Activated T-helper 2 cell treated with anti-CD3 and anti-CD28 coated beads, Interferon-gamma antibody, Interleukin-2, Interleukin-4, amounts not matched to agents 10 μg/mL and 5 μg/mL and 100 μg/mL, durations not matched to agents 14 hours and 24 hours and 36 hours (primary cell): ENCODE measurements around the gene EFNA1. TPM values are rescaled to one million over a fixed set of nuclear protein-coding genes. Genes with fewer than 3 reads are reported as not detected.
A peak's percentile ranks its signal among the peaks of the same experiment; 100 is the strongest.
"Not testable (repeated sequence)": the region's sequence is repeated elsewhere in the genome, so short reads cannot be mapped to it uniquely, and the experiment has no call there.

Experiments
- DNase-seq: peaks from one replicate; pipeline ENCODE4 v3.0.0; 2021; ENCODE audit warnings: low spot score
- H3K27ac Mint-ChIP-seq: one replicate; pipeline ENCODE4 v1.8.0; 2021; ENCODE audit warnings: mixed read lengths
- H3K27me3 Mint-ChIP-seq: one replicate; pipeline ENCODE4 v1.8.0; 2021; ENCODE audit warnings: low read depth, mixed read lengths
- H3K36me3 Mint-ChIP-seq: one replicate; pipeline ENCODE4 v1.8.0; 2021; ENCODE audit warnings: low read depth, mixed read lengths
- H3K4me1 Mint-ChIP-seq: one replicate; pipeline ENCODE4 v1.8.0; 2021; ENCODE audit warnings: low read depth, mixed read lengths
- H3K4me3 Mint-ChIP-seq: one replicate; pipeline ENCODE4 v1.8.0; 2021; ENCODE audit warnings: low read depth, mild to moderate bottlenecking, moderate library complexity, mixed read lengths
- H3K9me3 Mint-ChIP-seq: one replicate; pipeline ENCODE4 v1.8.0; 2021; ENCODE audit warnings: mixed read lengths
- intact Hi-C: fragments of 100-400 bp; cut with micrococcal nuclease; formaldehyde crosslinking; loops from one replicate; pipeline ENCODE4 v1.15.1; 2023
- total RNA-seq: library from RNA; stranded (reverse); gene quantifications from 2 replicates; pipeline ENCODE4 v1.2.3, GENCODE V29; 2022

EFNA1 gene
- total RNA-seq, 1 donor from 2014 or later = 0.39 TPM

GRCh38 chr1:155158991-155159390 is 31.3 kb downstream of the EFNA1 start:
- H3K27me3 Mint-ChIP-seq = peaks cover 11% of the 10 kb centered on the region
- H3K9me3 Mint-ChIP-seq = no peaks in the 10 kb centered on the region
- H3K36me3 Mint-ChIP-seq = no peaks in the 10 kb centered on the region
- H3K4me3 Mint-ChIP-seq = no peak overlapping the region
- intact Hi-C loops = no loop called here
- DNase-seq = no peak
- H3K27ac Mint-ChIP-seq = no peak overlapping the region
- no peaks in the 10 kb centered on the region for H3K4me1 Mint-ChIP-seq

- Mint-ChIP-seq H3K36me3 (no peaks in the 10 kb centered on the region), H3K9me3 (no peaks in the 10 kb centered on the region), H3K27ac (no peak overlapping the region), H3K4me1 (no peaks in the 10 kb centered on the region), H3K27me3 (peaks cover 6% of the 10 kb centered on the region), H3K4me3 (no peak overlapping the region)
- DNase-seq = no peak
- intact Hi-C loops = no loop called here
Measured at GRCh38 chr1:155160128-155160527, 32.5 kb downstream of the EFNA1 start.

GRCh38 chr1:155162631-155163030 is 35.0 kb downstream of the EFNA1 start:
- H3K4me3 Mint-ChIP-seq, H3K36me3 Mint-ChIP-seq, H3K4me1 Mint-ChIP-seq, intact Hi-C loops, H3K27me3 Mint-ChIP-seq, DNase-seq, H3K27ac Mint-ChIP-seq, H3K9me3 Mint-ChIP-seq: not testable (repeated sequence)

GRCh38 chr1:155163785-155164184 is 36.1 kb downstream of the EFNA1 start:
- peaks cover 11% of the 10 kb centered on the region for H3K4me1 Mint-ChIP-seq
- H3K4me3 Mint-ChIP-seq, H3K9me3 Mint-ChIP-seq, H3K27me3 Mint-ChIP-seq, H3K27ac Mint-ChIP-seq, DNase-seq, intact Hi-C loops, H3K36me3 Mint-ChIP-seq: not testable (repeated sequence)

- Mint-ChIP-seq H3K36me3 (peaks cover 12% of the 10 kb centered on the region), H3K4me1 (peaks cover 11% of the 10 kb centered on the region)
- DNase-seq, H3K27ac Mint-ChIP-seq, intact Hi-C loops, H3K9me3 Mint-ChIP-seq, H3K4me3 Mint-ChIP-seq, H3K27me3 Mint-ChIP-seq: not testable (repeated sequence)
Measured at GRCh38 chr1:155164625-155165024, 36.9 kb downstream of the EFNA1 start.

GRCh38 chr1:155166051-155166470 is 38.4 kb downstream of the EFNA1 start:
- H3K27me3 Mint-ChIP-seq = peaks cover 2% of the 10 kb centered on the region
- H3K36me3 Mint-ChIP-seq = peaks cover 18% of the 10 kb centered on the region
- no peak overlapping the region for H3K27ac Mint-ChIP-seq
- H3K9me3 Mint-ChIP-seq = no peaks in the 10 kb centered on the region
- H3K4me3 Mint-ChIP-seq = no peak overlapping the region
- DNase-seq = no peak
- H3K4me1 Mint-ChIP-seq = peaks cover 14% of the 10 kb centered on the region
- intact Hi-C loops = no loop called here

- Mint-ChIP-seq H3K4me1 (peaks cover 14% of the 10 kb centered on the region), H3K36me3 (peaks cover 21% of the 10 kb centered on the region), H3K4me3 (no peak overlapping the region), H3K27me3 (peaks cover 2% of the 10 kb centered on the region), H3K27ac (no peak overlapping the region), H3K9me3 (no peaks in the 10 kb centered on the region)
- DNase-seq = no peak
- intact Hi-C loops = loop anchor here (1.0 kb wide), 1 partner anchor 71 kb away; no protein-coding TSS in a partner anchor
Measured at GRCh38 chr1:155166471-155167165, 38.9 kb downstream of the EFNA1 start.

GRCh38 chr1:155167166-155168104 is 39.8 kb downstream of the EFNA1 start:
- Mint-ChIP-seq H3K36me3 (peaks cover 28% of the 10 kb centered on the region), H3K4me1 (peaks cover 20% of the 10 kb centered on the region), H3K4me3 (peak overlapping the region; percentile 21), H3K9me3 (no peaks in the 10 kb centered on the region), H3K27ac (no peak overlapping the region), H3K27me3 (no peaks in the 10 kb centered on the region)
- intact Hi-C loops = loop anchor here (1.0 kb wide), 2 partner anchors 72 to 76 kb away; no protein-coding TSS in a partner anchor
- peak; percentile 77 for DNase-seq

- H3K9me3 Mint-ChIP-seq, H3K4me3 Mint-ChIP-seq: not testable (repeated sequence)
- peaks cover 21% of the 10 kb centered on the region for H3K4me1 Mint-ChIP-seq
Measured at GRCh38 chr1:155168105-155168445, 40.4 kb downstream of the EFNA1 start.

GRCh38 chr1:155168456-155169210 is 41.0 kb downstream of the EFNA1 start:
- Mint-ChIP-seq H3K4me3 (no peak overlapping the region), H3K36me3 (peaks cover 29% of the 10 kb centered on the region), H3K9me3 (no peaks in the 10 kb centered on the region), H3K4me1 (peaks cover 25% of the 10 kb centered on the region), H3K27me3 (no peaks in the 10 kb centered on the region), H3K27ac (no peak overlapping the region)
- intact Hi-C loops = loop anchor here (1.0 kb wide), 1 partner anchor 77 kb away; no protein-coding TSS in a partner anchor
- no peak for DNase-seq

More at GRCh38 chr1:155168105-155168445, 40.4 kb downstream of the EFNA1 start:
- H3K27me3 Mint-ChIP-seq, DNase-seq, H3K27ac Mint-ChIP-seq: not testable (repeated sequence)
- intact Hi-C loops = loop anchor here (1.0 kb wide), 1 partner anchor 77 kb away; no protein-coding TSS in a partner anchor
- peaks cover 29% of the 10 kb centered on the region for H3K36me3 Mint-ChIP-seq

- Mint-ChIP-seq H3K4me1 (peaks cover 29% of the 10 kb centered on the region), H3K36me3 (peaks cover 29% of the 10 kb centered on the region), H3K4me3 (no peak overlapping the region), H3K9me3 (no peaks in the 10 kb centered on the region), H3K27ac (no peak overlapping the region), H3K27me3 (no peaks in the 10 kb centered on the region)
- intact Hi-C loops = no loop called here
- peak; percentile 6 for DNase-seq
Measured at GRCh38 chr1:155169541-155169940, 41.9 kb downstream of the EFNA1 start.

- Mint-ChIP-seq H3K4me3 (peak overlapping the region; percentile 54), H3K9me3 (no peaks in the 10 kb centered on the region), H3K36me3 (peaks cover 29% of the 10 kb centered on the region), H3K27me3 (no peaks in the 10 kb centered on the region), H3K4me1 (peaks cover 35% of the 10 kb centered on the region), H3K27ac (no peak overlapping the region)
- no peak for DNase-seq
- intact Hi-C loops = no loop called here
Measured at GRCh38 chr1:155170101-155170785, 42.6 kb downstream of the EFNA1 start.
